Trophoblast cell (in vitro differentiated cells and primary cell): ENCODE data around the gene RAD51B.

Source experiments
- DNase-seq, 2 donors: peaks; one replicate each; pipeline ENCODE4 v3.0.0-alpha.2; 2016
- H2AFZ ChIP-seq: 2 replicates; pipeline ENCODE4 v1.6.1; 2013; ENCODE audit warnings: low read length, moderate library complexity, mild to moderate bottlenecking; ENCODE audit not compliant: insufficient read depth, poor library complexity
- H2AK5ac ChIP-seq: 2 replicates; pipeline ENCODE4 v1.6.1; 2013; ENCODE audit warnings: mild to moderate bottlenecking, low read length
- H2BK120ac ChIP-seq: 2 replicates; pipeline ENCODE4 v1.6.1; 2013; ENCODE audit warnings: low read length, mild to moderate bottlenecking, moderate library complexity; ENCODE audit not compliant: insufficient read depth, poor library complexity
- H2BK12ac ChIP-seq: 2 replicates; pipeline ENCODE4 v1.6.1; 2013; ENCODE audit warnings: mild to moderate bottlenecking, low read length, moderate library complexity
- H2BK5ac ChIP-seq: 2 replicates; pipeline ENCODE4 v1.6.1; 2013; ENCODE audit warnings: low read length, low read depth, moderate library complexity, mild to moderate bottlenecking; ENCODE audit not compliant: poor library complexity
- H3K14ac ChIP-seq: 2 replicates; pipeline ENCODE4 v1.6.1; 2013; ENCODE audit warnings: mild to moderate bottlenecking, low read length
- H3K18ac ChIP-seq: 2 replicates; pipeline ENCODE4 v1.6.1; 2013; ENCODE audit warnings: mild to moderate bottlenecking, low read length
- H3K23ac ChIP-seq: 2 replicates; pipeline ENCODE4 v1.6.1; 2013; ENCODE audit warnings: low read length
- H3K27ac ChIP-seq: 2 replicates; pipeline ENCODE4 v1.5.1; 2013; ENCODE audit warnings: low read depth, mild to moderate bottlenecking, inconsistent platforms, low read length, moderate library complexity
- H3K27me3 ChIP-seq: 2 replicates; pipeline ENCODE4 v1.6.1; 2013; ENCODE audit warnings: inconsistent platforms, mild to moderate bottlenecking, low read length, moderate library complexity; ENCODE audit not compliant: insufficient read depth
- H3K36me3 ChIP-seq, 2 experiments: 1 replicate in 1 of 2; 2 replicates in 1 of 2; pipeline ENCODE4 v1.6.1; 2013; ENCODE audit warnings: low read length in 2 of 2, mild to moderate bottlenecking in 2 of 2, moderate library complexity in 1 of 2; ENCODE audit not compliant: insufficient read depth in 2 of 2, control insufficient read depth in 1 of 2
- H3K4ac ChIP-seq: 2 replicates; pipeline ENCODE4 v1.6.1; 2013; ENCODE audit warnings: low read depth, mild to moderate bottlenecking, low read length, moderate library complexity
- H3K4me1 ChIP-seq, 2 experiments: 1 replicate in 1 of 2; 2 replicates in 1 of 2; pipeline ENCODE4 v1.6.1; 2013; ENCODE audit warnings: low read length in 2 of 2, mild to moderate bottlenecking in 2 of 2, moderate library complexity in 1 of 2; ENCODE audit not compliant: insufficient read depth in 2 of 2, control insufficient read depth in 1 of 2
- H3K4me2 ChIP-seq: 2 replicates; pipeline ENCODE4 v1.6.1; 2013; ENCODE audit warnings: inconsistent platforms, mild to moderate bottlenecking, low read length, moderate library complexity
- H3K4me3 ChIP-seq: 2 replicates; pipeline ENCODE4 v1.5.1; 2013; ENCODE audit warnings: mild to moderate bottlenecking, low read depth, low read length, inconsistent platforms
- H3K79me1 ChIP-seq: one replicate; pipeline ENCODE4 v1.6.1; 2013; ENCODE audit warnings: low read length
- H3K79me2 ChIP-seq: 2 replicates; pipeline ENCODE4 v1.6.1; 2013; ENCODE audit warnings: low read length, mild to moderate bottlenecking; ENCODE audit not compliant: control insufficient read depth, insufficient read depth, poor library complexity
- H3K9ac ChIP-seq: 2 replicates; pipeline ENCODE4 v1.6.1; 2013; ENCODE audit warnings: mild to moderate bottlenecking, low read length
- H3K9me3 ChIP-seq: 2 replicates; pipeline ENCODE4 v1.6.1; 2013; ENCODE audit warnings: low read depth, mild to moderate bottlenecking, control low read depth, inconsistent platforms, low read length; ENCODE audit not compliant: insufficient read depth
- H4K12ac ChIP-seq: 2 replicates; pipeline ENCODE4 v1.6.1; 2013; ENCODE audit warnings: low read depth, mild to moderate bottlenecking, low read length, moderate library complexity
- H4K8ac ChIP-seq: 2 replicates; pipeline ENCODE4 v1.6.1; 2013; ENCODE audit warnings: low read depth, mild to moderate bottlenecking, low read length, moderate library complexity
- H4K91ac ChIP-seq: one replicate; pipeline ENCODE4 v1.6.1; 2013; ENCODE audit warnings: low read depth, mild to moderate bottlenecking, low read length, moderate library complexity
- WGBS: extraction: QIAGEN DNeasy Blood & Tissue Kit; methylation state at CpG from one replicate; pipeline ENCODE4 v1.1.7; 2013; ENCODE audit warnings: missing lambda C conversion rate; ENCODE audit not compliant: insufficient read length, insufficient coverage; ENCODE audit errors: extremely low coverage; 5-methylcytosine and 5-hydroxymethylcytosine counted together

Gene RAD51B

DNA sequence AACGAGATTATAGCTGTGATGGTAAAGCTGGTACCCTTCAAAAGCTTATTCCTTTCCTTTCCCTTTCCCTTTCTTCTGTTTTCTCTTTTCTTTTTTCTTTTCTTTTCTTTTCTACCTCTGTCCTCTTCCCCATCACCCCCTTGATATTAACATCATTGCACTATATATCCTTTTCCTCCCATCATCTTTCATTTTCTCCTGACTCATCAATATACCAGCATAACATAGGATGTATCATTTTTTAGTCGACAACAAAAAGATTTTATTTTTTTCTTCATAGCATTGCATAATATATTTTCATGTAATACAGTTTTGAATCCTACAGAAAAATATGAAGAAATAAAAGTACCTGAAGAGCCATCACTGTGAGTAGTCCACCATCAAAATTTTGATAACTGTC lies 230.6 kb downstream of the RAD51B start:
- Histone ChIP-seq H3K9me3 (no peaks in the 10 kb centered on the region), H2BK5ac (no peak overlapping the region), H3K4me2 (no peak overlapping the region), H2BK12ac (no peak overlapping the region), H3K27me3 (no peaks in the 10 kb centered on the region), H3K79me1 (no peaks in the 10 kb centered on the region), H3K4ac (no peak overlapping the region), H2AFZ (no peak overlapping the region), H2BK120ac (no peak overlapping the region), H3K27ac (no peak overlapping the region), H3K4me1 (no peaks in the 10 kb centered on the region), H4K8ac (no peak overlapping the region), H3K9ac (no peak overlapping the region), H2AK5ac (no peak overlapping the region), H3K18ac (no peak overlapping the region), H4K12ac (no peak overlapping the region), H3K79me2 (no peaks in the 10 kb centered on the region), H3K36me3 (no peaks in the 10 kb centered on the region), H4K91ac (no peak overlapping the region), H3K4me3 (no peak overlapping the region), H3K23ac (no peak overlapping the region), H3K14ac (no peak overlapping the region)
- DNase-seq, result no peak
- no CpG with 5 or more reads among the region's 2 CpGs for WGBS

DNA sequence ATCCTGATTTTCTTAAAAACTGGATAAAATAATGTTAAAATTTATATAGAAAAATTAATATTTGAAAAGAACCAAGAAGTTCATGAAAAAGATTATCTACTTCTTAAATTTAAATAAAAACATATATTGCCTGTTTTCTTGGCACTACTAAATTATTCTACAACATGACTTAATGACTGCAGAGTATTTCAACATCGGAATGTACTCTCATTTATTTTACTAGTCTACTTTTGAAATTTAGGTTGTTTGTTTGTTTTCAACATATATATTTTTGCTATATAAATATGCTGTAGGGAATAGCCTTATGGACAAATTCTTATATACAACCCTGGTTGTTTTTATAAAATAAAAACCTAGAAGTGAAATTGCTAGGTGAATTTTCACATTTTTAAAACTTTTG lies 231.6 kb downstream of the RAD51B start:
- Histone ChIP-seq H3K79me2 (no peaks in the 10 kb centered on the region), H3K27ac (no peak overlapping the region), H3K9me3 (no peaks in the 10 kb centered on the region), H3K4me1 (no peaks in the 10 kb centered on the region), H2BK12ac (no peak overlapping the region), H3K18ac (no peak overlapping the region), H2AFZ (no peak overlapping the region), H2BK5ac (no peak overlapping the region), H4K12ac (no peak overlapping the region), H4K91ac (no peak overlapping the region), H3K23ac (no peak overlapping the region), H3K79me1 (no peaks in the 10 kb centered on the region), H3K4ac (no peak overlapping the region), H3K14ac (no peak overlapping the region), H4K8ac (no peak overlapping the region), H3K4me2 (no peak overlapping the region), H3K9ac (no peak overlapping the region), H3K27me3 (no peaks in the 10 kb centered on the region), H2BK120ac (no peak overlapping the region), H3K4me3 (no peak overlapping the region), H2AK5ac (no peak overlapping the region), H3K36me3 (no peaks in the 10 kb centered on the region)
- no CpG with 5 or more reads among the region's 1 CpG for whole genome bisulfite sequencing
- no peak for DNase-seq

DNA sequence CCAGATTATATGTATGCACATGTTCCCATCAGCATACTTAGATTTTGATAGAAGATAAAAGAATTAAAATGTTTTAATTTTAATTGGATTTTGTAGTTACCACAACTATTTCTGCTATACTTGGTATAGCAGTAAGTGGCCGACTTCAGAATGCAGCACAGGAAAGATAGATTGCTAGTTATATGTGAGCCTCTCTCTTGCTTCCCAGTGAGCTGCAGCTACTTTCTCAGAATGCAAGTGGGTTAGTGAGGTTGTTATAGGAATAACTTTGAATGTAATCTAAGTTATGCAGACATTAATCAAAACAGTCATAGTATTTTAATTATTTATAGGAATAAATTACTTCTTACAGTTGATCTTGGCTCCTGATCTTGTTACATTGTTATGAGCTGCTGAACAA lies 240.6 kb downstream of the RAD51B start:
- Histone ChIP-seq H3K14ac (no peak overlapping the region), H4K12ac (no peak overlapping the region), H3K9me3 (peaks cover under 1% of the 10 kb centered on the region), H2BK12ac (no peak overlapping the region), H3K79me1 (no peaks in the 10 kb centered on the region), H3K36me3 (no peaks in the 10 kb centered on the region), H2AK5ac (no peak overlapping the region), H3K4ac (no peak overlapping the region), H3K4me3 (no peak overlapping the region), H3K9ac (no peak overlapping the region), H3K23ac (no peak overlapping the region), H3K27me3 (no peaks in the 10 kb centered on the region), H4K8ac (no peak overlapping the region), H3K27ac (no peak overlapping the region), H3K4me2 (no peak overlapping the region), H4K91ac (no peak overlapping the region), H2BK120ac (no peak overlapping the region), H3K4me1 (no peaks in the 10 kb centered on the region), H2AFZ (no peak overlapping the region), H2BK5ac (no peak overlapping the region), H3K18ac (no peak overlapping the region), H3K79me2 (no peaks in the 10 kb centered on the region)
- WGBS, result no CpG with 5 or more reads among the region's 1 CpG
- DNase-seq, result no peak

DNA sequence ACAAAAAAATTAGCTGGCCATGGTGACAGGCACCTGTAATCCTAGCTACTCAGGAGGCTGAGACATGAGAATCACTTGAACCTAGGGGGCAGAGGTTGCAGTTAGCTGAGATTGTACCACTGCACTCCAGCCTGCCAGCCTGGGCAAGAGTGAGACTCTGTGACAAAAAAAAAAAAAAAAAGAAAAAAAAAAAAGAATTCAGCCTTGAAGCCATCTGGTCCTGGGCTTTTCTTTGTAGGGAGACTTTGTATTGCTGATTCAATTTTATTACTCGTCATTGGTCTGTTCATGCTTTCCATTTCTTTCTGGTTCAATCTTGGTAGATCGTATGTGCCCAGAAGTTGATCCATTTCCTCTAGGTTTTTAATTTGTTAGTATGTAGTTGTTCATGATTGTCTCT lies 243.1 kb downstream of the RAD51B start:
- Histone ChIP-seq H4K12ac (no peak overlapping the region), H2AFZ (no peak overlapping the region), H2BK120ac (no peak overlapping the region), H3K79me2 (no peaks in the 10 kb centered on the region), H4K91ac (no peak overlapping the region), H3K9me3 (peaks cover 4% of the 10 kb centered on the region), H3K14ac (no peak overlapping the region), H3K36me3 (no peaks in the 10 kb centered on the region), H3K9ac (no peak overlapping the region), H3K27ac (no peak overlapping the region), H3K79me1 (no peaks in the 10 kb centered on the region), H2BK12ac (no peak overlapping the region), H2AK5ac (no peak overlapping the region), H3K27me3 (no peaks in the 10 kb centered on the region), H3K4me3 (no peak overlapping the region), H3K4me1 (no peaks in the 10 kb centered on the region), H3K4me2 (no peak overlapping the region), H3K4ac (no peak overlapping the region), H3K18ac (no peak overlapping the region), H4K8ac (no peak overlapping the region), H3K23ac (no peak overlapping the region), H2BK5ac (no peak overlapping the region)
- DNase-seq, result no peak
- WGBS, result no CpG with 5 or more reads among the region's 2 CpGs
